Upper lobe of left lung (tissue), 6 donors: ENCODE measurements around the gene CHST11. TPM values are rescaled to one million over a fixed set of nuclear protein-coding genes. Genes with fewer than 3 reads are reported as not detected.

Experiments
- ATAC-seq, 2 donors: fragments of 200-7000 bp; cut with Tn5 transposase; one replicate each; pipeline ENCODE4 v1.9.1; 2022; ENCODE audit warnings: mild to moderate bottlenecking in 2 of 2, moderate library complexity in 2 of 2; ENCODE audit not compliant: low FRiP score in 2 of 2
- DNase-seq, 2 donors: peaks; one replicate each; pipeline ENCODE4 v3.0.0-alpha.2; 2019 to 2020
- H3K27ac ChIP-seq, 4 donors: fragments of 200-600 bp; sonication (generic); one replicate each; pipeline ENCODE4 v1.5.1; 2016 to 2019
- H3K27me3 ChIP-seq, 4 donors: fragments of 200-600 bp; sonication (generic); one replicate each; pipeline ENCODE4 v1.5.1; 2017 to 2019
- H3K36me3 ChIP-seq, 4 donors: fragments of 200-600 bp; sonication (generic); one replicate each; pipeline ENCODE4 v1.5.1; 2016 to 2019
- H3K4me1 ChIP-seq, 4 donors: fragments of 200-600 bp; sonication (generic); one replicate each; pipeline ENCODE4 v1.5.1; 2018 to 2019
- H3K4me3 ChIP-seq, 4 donors: fragments of 200-600 bp; sonication (generic); one replicate each; pipeline ENCODE4 v1.5.1; 2017 to 2019; ENCODE audit warnings: mild to moderate bottlenecking in 2 of 4, moderate library complexity in 1 of 4
- H3K9me3 ChIP-seq, 4 donors: fragments of 200-600 bp; sonication (generic); one replicate each; pipeline ENCODE4 v1.5.1; 2018 to 2019
- EP300 ChIP-seq, 4 donors: sonication (generic); formaldehyde crosslinking; IDR thresholded peaks; one replicate each; pipeline ENCODE4 v1.5.1; 2017; ENCODE audit warnings: antibody characterized with exemption in 4 of 4, control low read depth in 2 of 4
- POLR2A ChIP-seq, 4 donors: fragments of 450-650 bp; IDR thresholded peaks; one replicate each; pipeline ENCODE4 v1.5.1; 2016 to 2017; ENCODE audit warnings: antibody characterized with exemption in 4 of 4, mild to moderate bottlenecking in 2 of 4
- POLR2AphosphoS5 ChIP-seq, 2 donors: sonication (generic); formaldehyde crosslinking; IDR thresholded peaks; one replicate each; pipeline ENCODE4 v1.5.1; 2017; ENCODE audit warnings: antibody characterized with exemption in 2 of 2
- WGBS, 2 donors: methylation state at CpG; one replicate each; pipeline ENCODE4 v1.1.5; 2017 to 2018; 5-methylcytosine and 5-hydroxymethylcytosine counted together
- total RNA-seq, 6 donors: library from RNA; depleted of rRNA in 4 of 6; stranded (reverse); fragments of >200 nt in 4 of 6; gene quantifications; one replicate each; pipeline versions ENCODE4 v1.1.0 to v1.2.1, GENCODE V29; 2016 to 2021
- TF ChIP-seq, protein P1 (sequence below), 6 experiments: fragments of 450-650 bp in 4 of 6; fragments of 200-600 bp in 2 of 6; sonication (generic) in 2 of 6; IDR thresholded peaks; one replicate each; pipeline ENCODE4 v1.5.1; 2016 to 2019; ENCODE audit warnings: antibody characterized with exemption in 6 of 6
- donor health status: DM: no; HTN: no; CAD: no; lungs with moderate emphysema.
- donor health status: DM: no; HTN: yes; CAD: no; lungs with severe emphysema.

The CHST11 gene
- total RNA-seq, 6 donors from 2014 or later: 40.4 to 234 (median 58.4) TPM

DNA sequence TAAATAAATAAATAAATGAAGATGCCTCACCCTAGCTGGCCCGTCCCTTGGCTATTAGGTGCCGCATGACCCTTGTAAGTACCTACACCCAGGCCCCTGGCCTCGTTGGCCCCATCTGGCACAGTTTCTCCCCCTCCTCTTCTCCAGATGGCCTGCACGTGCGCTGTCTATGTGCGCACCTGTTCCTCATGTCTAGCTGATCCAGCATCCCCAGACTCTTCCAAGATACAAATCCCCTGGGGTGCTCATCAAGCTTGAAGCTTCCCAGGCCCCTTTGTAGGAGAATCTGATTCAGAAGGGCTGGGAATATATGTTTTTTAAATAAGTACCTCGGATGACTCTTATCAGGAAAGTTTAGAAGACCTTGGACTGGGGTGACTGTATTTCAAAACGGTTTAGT is 133.3 kb downstream of the CHST11 start:
- 89 to 94% methylated on average over 8 of the region's 8 CpGs for WGBS, 2 donors
- H3K4me1 ChIP-seq: no peaks in the 10 kb centered on the region
- ATAC-seq: no peak
- H3K27ac ChIP-seq: no peak overlapping the region
- H3K9me3 ChIP-seq: no peaks in the 10 kb centered on the region
- H3K27me3 ChIP-seq: no peaks in the 10 kb centered on the region
- H3K36me3 ChIP-seq: no peaks in the 10 kb centered on the region
- H3K4me3 ChIP-seq: no peak overlapping the region
- DNase-seq: no peak
- TF ChIP-seq EP300 (IDR thresholded peaks at IDR 0.05): no peak
- TF ChIP-seq POLR2AphosphoS5 (IDR thresholded peaks at IDR 0.05): no peak
- no peak for TF ChIP-seq POLR2A (IDR thresholded peaks at IDR 0.05)
- TF ChIP-seq, protein P1, sequence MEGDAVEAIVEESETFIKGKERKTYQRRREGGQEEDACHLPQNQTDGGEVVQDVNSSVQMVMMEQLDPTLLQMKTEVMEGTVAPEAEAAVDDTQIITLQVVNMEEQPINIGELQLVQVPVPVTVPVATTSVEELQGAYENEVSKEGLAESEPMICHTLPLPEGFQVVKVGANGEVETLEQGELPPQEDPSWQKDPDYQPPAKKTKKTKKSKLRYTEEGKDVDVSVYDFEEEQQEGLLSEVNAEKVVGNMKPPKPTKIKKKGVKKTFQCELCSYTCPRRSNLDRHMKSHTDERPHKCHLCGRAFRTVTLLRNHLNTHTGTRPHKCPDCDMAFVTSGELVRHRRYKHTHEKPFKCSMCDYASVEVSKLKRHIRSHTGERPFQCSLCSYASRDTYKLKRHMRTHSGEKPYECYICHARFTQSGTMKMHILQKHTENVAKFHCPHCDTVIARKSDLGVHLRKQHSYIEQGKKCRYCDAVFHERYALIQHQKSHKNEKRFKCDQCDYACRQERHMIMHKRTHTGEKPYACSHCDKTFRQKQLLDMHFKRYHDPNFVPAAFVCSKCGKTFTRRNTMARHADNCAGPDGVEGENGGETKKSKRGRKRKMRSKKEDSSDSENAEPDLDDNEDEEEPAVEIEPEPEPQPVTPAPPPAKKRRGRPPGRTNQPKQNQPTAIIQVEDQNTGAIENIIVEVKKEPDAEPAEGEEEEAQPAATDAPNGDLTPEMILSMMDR (IDR thresholded peaks at IDR 0.05): no peak

DNA sequence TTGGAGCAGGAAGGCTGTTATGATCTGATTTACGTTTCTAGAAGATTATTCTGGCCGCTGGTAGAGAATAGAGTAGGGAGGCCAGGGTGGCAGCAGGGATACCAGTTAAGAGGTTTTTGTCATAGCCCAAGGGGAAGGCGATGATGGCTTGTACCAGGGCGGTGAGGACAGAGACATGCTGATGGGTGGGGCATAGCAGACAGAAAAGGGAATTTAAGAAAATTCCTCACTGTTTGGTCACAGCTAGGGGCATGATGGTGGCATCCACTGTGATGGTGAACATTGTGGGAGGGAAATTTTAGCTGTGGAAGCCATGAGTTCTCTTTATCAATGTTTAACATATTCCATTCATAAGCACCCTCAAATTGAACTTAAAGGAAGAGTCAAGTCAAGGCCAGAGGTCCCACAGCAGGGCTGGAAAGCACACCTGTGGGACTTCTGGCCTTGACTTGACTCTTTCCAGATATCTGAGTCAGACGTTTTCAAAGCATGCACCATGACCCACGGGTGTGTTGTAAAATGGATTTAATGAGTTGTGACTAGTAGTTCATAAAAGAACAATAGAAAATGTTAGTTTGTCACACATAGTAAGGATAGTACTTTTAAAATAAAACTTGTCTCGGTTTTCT is 134.6 kb downstream of the CHST11 start:
- no peaks in the 10 kb centered on the region for H3K36me3 ChIP-seq
- H3K9me3 ChIP-seq: no peaks in the 10 kb centered on the region
- no peak for DNase-seq
- TF ChIP-seq POLR2AphosphoS5 (IDR thresholded peaks at IDR 0.05): no peak
- TF ChIP-seq EP300 (IDR thresholded peaks at IDR 0.05): no peak
- TF ChIP-seq, protein P1 (IDR thresholded peaks at IDR 0.05): no peak
- no peak for TF ChIP-seq POLR2A (IDR thresholded peaks at IDR 0.05)
- no peaks in the 10 kb centered on the region for H3K27me3 ChIP-seq
- no peak for ATAC-seq
- WGBS, 2 donors: 75 to 82% methylated on average over 7 of the region's 7 CpGs
- no peak overlapping the region for H3K4me3 ChIP-seq
- H3K27ac ChIP-seq: no peak overlapping the region
- peaks cover 0 to 6% (median 0%) of the 10 kb centered on the region in 4 donors for H3K4me1 ChIP-seq

DNA sequence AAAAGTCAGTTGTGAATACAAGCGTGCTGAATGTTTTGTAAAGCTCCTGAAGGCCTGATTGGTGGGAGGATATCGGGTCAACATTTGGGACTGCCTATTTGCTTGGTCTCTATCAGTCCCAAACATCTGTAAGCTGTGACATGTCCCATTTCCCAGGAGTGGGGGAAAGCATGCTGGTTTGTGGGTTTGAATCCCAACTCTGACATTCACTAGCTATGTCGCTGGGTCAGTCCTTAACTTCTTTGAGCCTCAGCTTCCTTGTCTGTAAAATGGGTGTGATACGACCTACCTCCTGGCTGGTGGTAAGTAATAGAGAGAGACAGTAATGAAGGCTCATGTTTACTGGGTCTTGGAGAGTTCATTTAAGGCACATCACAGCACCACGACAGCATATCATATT is 136.7 kb downstream of the CHST11 start:
- no peak overlapping the region for H3K4me3 ChIP-seq
- H3K36me3 ChIP-seq: no peaks in the 10 kb centered on the region
- WGBS, 2 donors: 78 to 94% methylated on average over 5 of the region's 5 CpGs
- H3K4me1 ChIP-seq: peaks cover 0 to 8% (median 7%) of the 10 kb centered on the region in 4 donors
- H3K9me3 ChIP-seq: no peaks in the 10 kb centered on the region
- no peak overlapping the region for H3K27ac ChIP-seq
- no peak for ATAC-seq
- no peaks in the 10 kb centered on the region for H3K27me3 ChIP-seq
- DNase-seq: no peak
- TF ChIP-seq POLR2AphosphoS5 (IDR thresholded peaks at IDR 0.05): no peak
- TF ChIP-seq POLR2A (IDR thresholded peaks at IDR 0.05): no peak
- TF ChIP-seq, protein P1 (IDR thresholded peaks at IDR 0.05): no peak
- no peak for TF ChIP-seq EP300 (IDR thresholded peaks at IDR 0.05)

DNA sequence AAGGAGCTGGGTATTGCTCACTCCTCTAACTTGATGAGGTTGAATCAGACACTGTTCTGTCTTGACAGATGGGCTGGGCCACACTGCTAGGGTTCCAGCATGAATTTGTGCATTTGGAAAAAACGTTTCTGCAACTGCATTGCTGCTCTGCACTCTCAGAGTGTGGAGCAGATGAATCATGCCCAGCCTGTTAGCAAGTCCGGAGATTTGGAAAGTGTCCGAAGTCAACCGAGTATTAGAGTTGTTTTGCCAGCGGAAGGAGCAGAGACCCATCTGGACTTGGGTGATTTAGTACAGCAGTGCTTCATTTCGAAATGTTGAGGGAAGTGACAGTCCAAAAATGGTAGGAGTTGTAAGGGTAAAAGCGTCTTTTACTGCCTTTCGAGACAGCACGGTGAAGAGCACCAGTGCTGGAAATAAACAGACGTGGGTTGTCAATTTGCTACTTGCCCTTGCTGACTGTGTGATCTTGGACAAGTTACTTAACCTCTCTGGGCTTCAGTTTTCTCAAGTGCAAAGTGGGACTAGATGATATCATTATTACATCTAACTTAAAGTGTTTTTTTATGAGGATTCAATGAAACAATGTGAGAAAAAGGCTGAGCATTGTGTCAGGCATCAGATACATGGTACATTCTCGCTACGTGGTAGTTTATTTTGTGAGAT is 139.5 kb downstream of the CHST11 start:
- H3K27ac ChIP-seq: no peak overlapping the region
- no peak for TF ChIP-seq POLR2AphosphoS5 (IDR thresholded peaks at IDR 0.05)
- no peak for TF ChIP-seq POLR2A (IDR thresholded peaks at IDR 0.05)
- TF ChIP-seq, protein P1 (IDR thresholded peaks at IDR 0.05): no peak
- TF ChIP-seq EP300 (IDR thresholded peaks at IDR 0.05): no peak
- DNase-seq (no peak), ATAC-seq (peak in 1 of 2 donors; percentile 78)
- H3K4me3 ChIP-seq: no peak overlapping the region
- H3K4me1 ChIP-seq: peaks cover 6 to 14% (median 9%) of the 10 kb centered on the region in 4 donors
- no peaks in the 10 kb centered on the region for H3K27me3 ChIP-seq
- WGBS, 2 donors: 68 to 72% methylated on average over 12 of the region's 12 CpGs
- no peaks in the 10 kb centered on the region for H3K9me3 ChIP-seq
- no peaks in the 10 kb centered on the region for H3K36me3 ChIP-seq
